HEK293T (cell line): ENCODE results near the gene MYO15A.

Source experiments
- CTCF ChIA-PET: fragments of 350-600 bp; formaldehyde crosslinking; extraction: SDS; loops from one replicate; lab custom pipeline; 2021; ENCODE audit warnings: antibody characterized with exemption, inconsistent platforms; lab: Yijun Ruan, JAX
- POLR2A ChIA-PET: fragments of 350-600 bp; formaldehyde crosslinking; extraction: SDS; loops from one replicate; lab custom pipeline; 2020; ENCODE audit warnings: antibody characterized with exemption, inconsistent platforms; lab: Yijun Ruan, JAX
- DNase-seq: peaks from one replicate; pipeline ENCODE4 v3.0.0; 2012; ENCODE audit warnings: mixed read lengths; ENCODE audit errors: extremely low spot score
- ARNT ChIP-seq: fragments of 450-650 bp; IDR thresholded peaks from 2 replicates; pipeline ENCODE4 v1.6.1; 2017; ENCODE audit warnings: mild to moderate bottlenecking
- BHLHE40 ChIP-seq: fragments of 450-650 bp; IDR thresholded peaks from 2 replicates; pipeline ENCODE4 v1.6.1; 2016; ENCODE audit warnings: mild to moderate bottlenecking, moderate library complexity, borderline replicate concordance
- CTBP1 ChIP-seq: fragments of 450-650 bp; IDR thresholded peaks from 2 replicates; pipeline ENCODE4 v1.6.1; 2016; ENCODE audit warnings: borderline replicate concordance
- ELF4 ChIP-seq: fragments of 450-650 bp; IDR thresholded peaks from 2 replicates; pipeline ENCODE4 v1.6.1; 2017; ENCODE audit warnings: antibody characterized with exemption
- FOXA1 ChIP-seq: fragments of 450-650 bp; IDR thresholded peaks from 2 replicates; pipeline ENCODE4 v1.6.1; 2016; ENCODE audit warnings: mild to moderate bottlenecking
- FOXK2 ChIP-seq: fragments of 450-650 bp; IDR thresholded peaks from 2 replicates; pipeline ENCODE4 v1.6.1; 2016; ENCODE audit warnings: mild to moderate bottlenecking
- FOXM1 ChIP-seq: fragments of 450-650 bp; IDR thresholded peaks from 2 replicates; pipeline ENCODE4 v1.6.1; 2017; ENCODE audit warnings: mild to moderate bottlenecking, borderline replicate concordance
- HDGF ChIP-seq: fragments of 450-650 bp; IDR thresholded peaks from 2 replicates; pipeline ENCODE4 v1.6.1; 2017; ENCODE audit warnings: antibody characterized with exemption, borderline replicate concordance
- L3MBTL2 ChIP-seq: fragments of 450-650 bp; conservative IDR thresholded peaks from 2 replicates; pipeline ENCODE4 v1.6.1; 2016; ENCODE audit warnings: mild to moderate bottlenecking
- LEF1 ChIP-seq: fragments of 450-650 bp; IDR thresholded peaks from 2 replicates; pipeline ENCODE4 v1.6.1; 2017; ENCODE audit warnings: mild to moderate bottlenecking, borderline replicate concordance
- NFRKB ChIP-seq: fragments of 450-650 bp; IDR thresholded peaks from 2 replicates; pipeline ENCODE4 v1.6.1; 2016; ENCODE audit warnings: mild to moderate bottlenecking, moderate library complexity
- PKNOX1 ChIP-seq: fragments of 450-650 bp; IDR thresholded peaks from 2 replicates; pipeline ENCODE4 v1.6.1; 2016
- SP1 ChIP-seq: fragments of 450-650 bp; IDR thresholded peaks from 2 replicates; pipeline ENCODE4 v1.6.1; 2017
- SUZ12 ChIP-seq: fragments of 450-650 bp; IDR thresholded peaks from 2 replicates; pipeline ENCODE4 v1.6.1; 2016; ENCODE audit warnings: mild to moderate bottlenecking
- TARDBP ChIP-seq: fragments of 450-650 bp; IDR thresholded peaks from 2 replicates; pipeline ENCODE4 v1.6.1; 2016
- ZNF384 ChIP-seq: fragments of 450-650 bp; IDR thresholded peaks from 2 replicates; pipeline ENCODE4 v1.6.1; 2016

Gene MYO15A

DNA sequence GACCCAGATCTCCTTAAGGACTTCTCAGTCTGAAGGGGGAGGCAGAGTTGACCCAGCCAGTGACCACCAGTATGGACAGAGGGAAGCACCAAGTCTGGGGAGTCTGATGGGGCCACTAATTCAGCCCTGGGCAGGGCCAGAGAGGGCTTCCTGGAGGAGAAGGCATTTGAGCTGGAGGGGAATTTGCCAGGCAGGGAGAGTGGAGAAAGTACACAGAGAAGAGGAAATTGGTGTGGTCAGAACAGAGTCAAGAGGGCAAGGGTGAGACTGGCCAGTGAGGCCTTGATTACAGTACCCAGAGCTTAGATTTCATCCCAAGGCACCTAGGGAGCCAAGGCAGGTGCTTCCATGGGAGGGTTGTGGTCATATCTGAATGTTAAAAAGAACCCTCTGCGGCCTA is 36.3 kb downstream of the MYO15A start:
- TF ChIP-seq HDGF: no peak
- no peak for TF ChIP-seq ARNT
- no peak for TF ChIP-seq LEF1
- TF ChIP-seq ELF4: no peak
- no peak for TF ChIP-seq BHLHE40
- TF ChIP-seq FOXA1: no peak
- no peak for TF ChIP-seq L3MBTL2
- TF ChIP-seq TARDBP: no peak
- TF ChIP-seq ZNF384: no peak
- TF ChIP-seq FOXK2: no peak
- no peak for TF ChIP-seq NFRKB
- no peak for TF ChIP-seq CTBP1
- TF ChIP-seq FOXM1: no peak
- TF ChIP-seq PKNOX1: no peak
- CTCF ChIA-PET: interaction anchor here (0.7 to 1.4 kb wide), 3 partner anchors 38 to 163 kb away, joined by 3 to 6 read pairs (median 3); partner anchors contain the start of gene ALKBH5
- POLR2A ChIA-PET: interaction anchor here (0.9 to 1.5 kb wide), 3 partner anchors 8 to 39 kb away, joined by 3 to 6 read pairs (median 3); partner anchors contain the start of gene ALKBH5
- DNase-seq: no peak

GRCh38 chr17:18145811-18146210 is 37.3 kb downstream of the MYO15A start:
- ChIA-PET POLR2A (interaction anchor here (1.3 to 1.5 kb wide), 2 partner anchors 36 to 38 kb away, joined by 3 to 6 read pairs; partner anchors contain the start of gene ALKBH5), CTCF (no interaction called here)
- no peak for TF ChIP-seq SUZ12
- TF ChIP-seq NFRKB: no peak
- DNase-seq: no peak

DNA sequence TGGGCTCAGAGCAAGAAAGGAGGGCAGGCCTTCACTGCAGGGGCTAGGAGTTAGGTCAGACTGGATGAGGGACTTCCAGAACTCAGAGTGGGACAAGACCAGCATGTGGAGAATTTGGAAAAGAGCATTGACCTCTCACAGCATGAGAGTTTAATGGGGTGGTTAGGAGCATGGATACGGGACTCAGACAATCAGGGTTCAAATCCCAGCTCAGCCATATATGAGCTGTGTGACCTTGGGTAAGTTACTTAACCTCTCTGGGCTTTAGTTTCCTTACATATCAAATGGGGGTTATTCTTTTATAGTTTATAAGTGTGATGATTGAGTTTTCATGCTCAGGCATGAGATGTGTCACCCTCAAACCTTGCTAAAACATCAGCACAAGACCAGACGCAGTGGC is 37.7 kb downstream of the MYO15A start:
- no peak for TF ChIP-seq ZNF384
- TF ChIP-seq CTBP1: no peak
- no peak for TF ChIP-seq FOXA1
- no peak for TF ChIP-seq ARNT
- no peak for TF ChIP-seq SUZ12
- no peak for TF ChIP-seq LEF1
- no peak for TF ChIP-seq L3MBTL2
- POLR2A ChIA-PET: no interaction called here
- CTCF ChIA-PET: no interaction called here
- DNase-seq: no peak

- CTCF ChIA-PET: interaction anchor here (0.6 kb wide), 1 partner anchor 46 kb away, joined by 4 read pairs; no protein-coding TSS in a partner anchor
- POLR2A ChIA-PET: interaction anchor here (1.7 kb wide), 1 partner anchor 36 kb away, joined by 11 read pairs; the partner anchor contains the start of gene ALKBH5
- DNase-seq: no peak
- no peak for TF ChIP-seq FOXM1
- no peak for TF ChIP-seq TARDBP
- TF ChIP-seq FOXK2: no peak
- TF ChIP-seq BHLHE40: no peak
- TF ChIP-seq SUZ12: no peak
- no peak for TF ChIP-seq ZNF384
- TF ChIP-seq PKNOX1: no peak
- TF ChIP-seq L3MBTL2: no peak
These were observed 38.4 kb downstream of the MYO15A start for GRCh38 chr17:18146980-18147379.

DNA sequence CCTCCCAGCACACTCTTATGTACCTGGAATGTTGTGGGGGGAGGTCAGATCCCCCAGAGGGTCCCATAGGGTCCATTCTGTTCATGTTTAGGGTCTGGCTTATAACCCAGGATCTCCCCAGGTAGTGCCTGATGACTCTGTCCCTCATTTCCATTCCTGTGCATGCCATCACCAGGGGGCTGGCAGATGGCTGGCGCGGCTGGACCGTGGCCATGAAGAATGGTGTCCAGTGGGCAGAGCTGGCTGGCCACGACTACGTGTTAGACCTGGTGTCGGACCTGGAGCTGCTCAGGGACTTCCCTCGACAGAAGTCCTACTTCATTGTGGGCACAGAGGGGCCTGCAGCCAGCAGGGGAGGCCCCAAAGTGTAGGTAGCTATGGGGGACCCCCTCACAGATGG is 40.0 kb downstream of the MYO15A start:
- TF ChIP-seq ZNF384: no peak
- TF ChIP-seq FOXM1: no peak
- TF ChIP-seq LEF1: no peak
- TF ChIP-seq TARDBP: no peak
- TF ChIP-seq ARNT: no peak
- POLR2A ChIA-PET: interaction anchor here (1.7 kb wide), 1 partner anchor 35 kb away, joined by 11 read pairs; the partner anchor contains the start of gene ALKBH5
- CTCF ChIA-PET: interaction anchor here (0.6 kb wide), 1 partner anchor 104 kb away, joined by 3 read pairs; no protein-coding TSS in a partner anchor
- DNase-seq: no peak

- POLR2A ChIA-PET: interaction anchor here (1.0 to 4.7 kb wide), 3 partner anchors 12 to 39 kb away, joined by 3 to 44 read pairs (median 8); partner anchors contain the start of gene ALKBH5
- CTCF ChIA-PET: interaction anchor here (0.6 to 1.2 kb wide), 3 partner anchors 11 to 677 kb away, joined by 3 to 7 read pairs (median 3); no protein-coding TSS in a partner anchor
- no peak for TF ChIP-seq ELF4
- TF ChIP-seq FOXA1: no peak
- TF ChIP-seq ZNF384: no peak
- no peak for TF ChIP-seq PKNOX1
- no peak for TF ChIP-seq SUZ12
- no peak for TF ChIP-seq ARNT
- TF ChIP-seq TARDBP: no peak
- TF ChIP-seq NFRKB: no peak
- TF ChIP-seq L3MBTL2: no peak
- DNase-seq: no peak
These were observed 42.7 kb downstream of the MYO15A start for GRCh38 chr17:18151290-18151689.

DNA sequence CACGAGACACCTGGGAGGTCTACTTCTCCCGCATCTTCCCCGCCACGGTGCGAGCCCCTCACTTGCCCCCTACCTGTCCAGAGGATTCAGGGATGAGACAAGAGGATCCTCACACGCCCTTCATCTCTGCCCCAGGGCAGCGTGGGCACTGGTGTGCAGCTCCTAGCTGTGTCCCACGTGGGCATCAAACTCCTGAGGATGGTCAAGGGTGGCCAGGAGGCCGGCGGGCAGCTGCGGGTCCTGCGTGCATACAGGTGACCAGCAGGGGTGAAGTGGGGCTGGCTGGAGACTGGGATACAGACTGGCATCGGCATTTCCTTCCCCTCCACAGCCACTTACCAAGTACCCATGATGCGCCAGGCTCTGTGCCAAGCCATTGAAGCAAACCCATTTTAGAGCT is 46.6 kb downstream of the MYO15A start:
- DNase-seq: no peak
- POLR2A ChIA-PET: interaction anchor here (0.9 to 1.3 kb wide), 3 partner anchors 11 to 29 kb away, joined by 3 to 5 read pairs (median 3); partner anchors contain the start of gene ALKBH5
- CTCF ChIA-PET: interaction anchor here (0.6 to 4.5 kb wide), 2 partner anchors 13 to 147 kb away, joined by 3 to 24 read pairs; no protein-coding TSS in a partner anchor
- no peak for TF ChIP-seq FOXM1
- no peak for TF ChIP-seq ELF4
- no peak for TF ChIP-seq TARDBP
- TF ChIP-seq ARNT: no peak
- no peak for TF ChIP-seq ZNF384
- no peak for TF ChIP-seq FOXK2
- no peak for TF ChIP-seq BHLHE40
- TF ChIP-seq PKNOX1: no peak
- TF ChIP-seq SP1: no peak
- TF ChIP-seq CTBP1: no peak
